HL-60 (cell line): ENCODE results near the gene ZNF423.

ENCODE experiments used
- CTCF ChIP-seq: IDR thresholded peaks from one replicate; pipeline ENCODE4 v1.5.1; 2011; ENCODE audit warnings: low read length, control low read depth, inconsistent platforms; ENCODE audit not compliant: insufficient read depth
- GABPA ChIP-seq: IDR thresholded peaks from 2 replicates; pipeline ENCODE4 v1.6.1; 2012; ENCODE audit warnings: low read depth
- REST ChIP-seq: IDR thresholded peaks from 2 replicates; pipeline ENCODE4 v1.6.1; 2012; ENCODE audit warnings: low read depth; ENCODE audit not compliant: insufficient replicate concordance
- SPI1 ChIP-seq: IDR thresholded peaks from 2 replicates; pipeline ENCODE4 v1.6.1; 2012; ENCODE audit warnings: low read depth, mild to moderate bottlenecking, borderline replicate concordance

GRCh38 chr16:49596648-49597291, 259.1 kb downstream of the ZNF423 start:
- TF ChIP-seq CTCF = no peak
- no peak for TF ChIP-seq REST
- TF ChIP-seq GABPA = no peak
- TF ChIP-seq SPI1 = no peak
